Endothelial cell of umbilical vein (primary cell): ENCODE data around the gene ANKZF1. TPM values are rescaled to one million over a fixed set of nuclear protein-coding genes. Genes with fewer than 3 reads are reported as not detected.

Experiments used
- BruUV-seq: library from RNA; stranded (reverse); fragments of 400-500 nt; replicated peaks from 2 replicates; lab custom pipeline; 2021; lab: Mats Ljungman, UMichigan
- CTCF ChIA-PET: fragments of 300-600, 350-600 bp; sonication (Branson Sonifier 250); formaldehyde crosslinking; loops from one replicate; lab custom pipeline; 2021; ENCODE audit warnings: antibody characterized with exemption, inconsistent platforms; lab: Charles Lee
- POLR2A ChIA-PET: fragments of 300-600, 350-600 bp; sonication (Branson Sonifier 250); formaldehyde crosslinking; loops from one replicate; lab custom pipeline; 2021; ENCODE audit warnings: antibody characterized with exemption, inconsistent platforms; lab: Charles Lee
- DNase-seq: peaks from one replicate; pipeline ENCODE4 v3.0.0-alpha.2; 2011; ENCODE audit warnings: low read depth, low spot score
- FAIRE-seq: peaks from 2 replicates; lab custom pipeline; 2011; peaks lifted over from hg19 to GRCh38; lab: Jason Lieb, UNC
- H2AFZ ChIP-seq: 2 replicates; pipeline ENCODE4 v1.6.0; 2012; ENCODE audit warnings: low read depth, low read length, control low read depth, inconsistent platforms
- H3K27ac ChIP-seq: 2 replicates; pipeline ENCODE4 v1.5.1; 2011; ENCODE audit warnings: low read depth, mild to moderate bottlenecking, control low read depth, low read length, moderate library complexity; ENCODE audit not compliant: insufficient read depth
- H3K27me3 ChIP-seq, 2 experiments: 2 replicates each; pipeline versions ENCODE4 v1.6.0 to v1.6.1; 2011; ENCODE audit warnings: low read length in 2 of 2, mixed read lengths in 1 of 2; ENCODE audit not compliant: control insufficient read depth in 2 of 2, insufficient read depth in 2 of 2
- H3K36me3 ChIP-seq, 2 experiments: 2 replicates in 1 of 2; 3 replicates in 1 of 2; pipeline ENCODE4 v1.5.1; 2011; ENCODE audit warnings: low read length in 2 of 2, mild to moderate bottlenecking in 1 of 2, moderate library complexity in 1 of 2; ENCODE audit not compliant: control insufficient read depth in 2 of 2, insufficient read depth in 2 of 2; ENCODE audit errors: extremely low read depth in 1 of 2
- H3K4me1 ChIP-seq: 3 replicates; pipeline ENCODE4 v1.5.1; 2011; ENCODE audit warnings: mild to moderate bottlenecking, low read length; ENCODE audit not compliant: control insufficient read depth, insufficient read depth; ENCODE audit errors: extremely low read depth
- H3K4me2 ChIP-seq: 2 replicates; pipeline ENCODE4 v1.6.1; 2011; ENCODE audit warnings: low read length, control low read depth, mixed read lengths; ENCODE audit not compliant: insufficient read depth
- H3K4me3 ChIP-seq, 3 experiments: fragments of 200-600 bp in 1 of 3; sonication (generic), shearing (Covaris generic) in 1 of 3; replicated peaks in 1 of 3; 2 replicates each; pipeline ENCODE4 v1.5.1; 2011 to 2016; ENCODE audit warnings: control low read depth in 3 of 3, low read length in 3 of 3, mild to moderate bottlenecking in 2 of 3, inconsistent platforms in 1 of 3, low read depth in 1 of 3, moderate library complexity in 1 of 3; ENCODE audit not compliant: insufficient read depth in 1 of 3
- H3K79me2 ChIP-seq: 2 replicates; pipeline ENCODE4 v1.6.0; 2012; ENCODE audit warnings: low read length, inconsistent platforms; ENCODE audit not compliant: control insufficient read depth, insufficient read depth
- H3K9ac ChIP-seq: replicated peaks from 2 replicates; pipeline ENCODE3; 2011; ENCODE audit warnings: low read length, control low read depth; ENCODE audit not compliant: insufficient read depth; ENCODE audit errors: extremely low read depth
- H3K9me1 ChIP-seq: replicated peaks from 3 replicates; pipeline ENCODE4 v1.6.0; 2011; ENCODE audit warnings: mild to moderate bottlenecking, low read length; ENCODE audit not compliant: control insufficient read depth, insufficient read depth; ENCODE audit errors: extremely low read depth
- H3K9me3 ChIP-seq: replicated peaks from 2 replicates; pipeline ENCODE4 v1.5.1; 2012; ENCODE audit warnings: low read length, inconsistent platforms; ENCODE audit not compliant: control insufficient read depth, insufficient read depth
- H4K20me1 ChIP-seq: replicated peaks from 2 replicates; pipeline ENCODE3; 2011; ENCODE audit warnings: mild to moderate bottlenecking, low read length; ENCODE audit not compliant: control insufficient read depth, insufficient read depth; ENCODE audit errors: extremely low read depth
- CTCF ChIP-seq, 2 donors: IDR thresholded peaks; 1 replicate in 1 of 2; 2 replicates in 1 of 2; pipeline ENCODE4 v1.5.1; 2011; ENCODE audit warnings: low read length in 2 of 2, mild to moderate bottlenecking in 2 of 2, moderate library complexity in 2 of 2, control low read depth in 1 of 2, inconsistent platforms in 1 of 2, low read depth in 1 of 2; ENCODE audit not compliant: insufficient read depth in 1 of 2; ENCODE audit errors: extremely low read depth in 1 of 2
- EZH2 ChIP-seq: IDR thresholded peaks from 2 replicates; pipeline ENCODE4 v1.6.1; 2012; ENCODE audit warnings: borderline replicate concordance, low read depth, mild to moderate bottlenecking, moderate library complexity, low read length, inconsistent platforms; ENCODE audit not compliant: severe bottlenecking
- FOS ChIP-seq: IDR thresholded peaks from 2 replicates; pipeline ENCODE4 v1.6.1; 2011; ENCODE audit warnings: mild to moderate bottlenecking, low read length, moderate library complexity, borderline replicate concordance; ENCODE audit not compliant: insufficient read depth
- GATA2 ChIP-seq: IDR thresholded peaks from 2 replicates; pipeline ENCODE4 v1.7.0; 2011; ENCODE audit warnings: low read depth, mild to moderate bottlenecking, moderate library complexity, mixed read lengths, low read length; ENCODE audit not compliant: insufficient read length, insufficient read depth
- JUN ChIP-seq: IDR thresholded peaks from 2 replicates; pipeline ENCODE4 v1.6.1; 2011; ENCODE audit warnings: borderline replicate concordance, low read depth; ENCODE audit not compliant: insufficient read length, insufficient read depth
- MAX ChIP-seq: IDR thresholded peaks from 2 replicates; pipeline ENCODE4 v1.6.1; 2011; ENCODE audit not compliant: insufficient read depth, insufficient read length
- MYC ChIP-seq: IDR thresholded peaks from one replicate; pipeline ENCODE4 v1.6.1; 2011; ENCODE audit warnings: mild to moderate bottlenecking, low read depth, low read length
- POLR2A ChIP-seq: IDR thresholded peaks from 2 replicates; pipeline ENCODE4 v1.6.1; 2012; ENCODE audit warnings: low read depth, mild to moderate bottlenecking, control low read depth, low read length
- POLR2AphosphoS5 ChIP-seq: IDR thresholded peaks from 2 replicates; pipeline ENCODE4 v1.6.1; 2012; ENCODE audit warnings: low read depth, mild to moderate bottlenecking, control low read depth, low read length, moderate library complexity; ENCODE audit not compliant: insufficient read depth
- dilution Hi-C: fragments of 300-500 bp; cut with MboI; formaldehyde crosslinking; loops from one replicate; pipeline ENCODE4 v1.15.0; 2019; ENCODE audit warnings: low sequenced_read_pairs; ENCODE audit not compliant: extremely low pct_ligation_motif_present
- intact Hi-C: fragments of 100-400 bp; cut with micrococcal nuclease; formaldehyde crosslinking; loops from one replicate; pipeline ENCODE4 v1.10.0; 2022
- polyA plus RNA-seq, 4 experiments: library from polyadenylated mRNA; depleted of rRNA in 3 of 4; stranded (reverse) in 3 of 4; unstranded in 1 of 4; fragments of >200 nt; gene quantifications; 2 replicates each; pipeline versions ENCODE4 v1.2.1 to v1.2.3, GENCODE V29; 2011 to 2012; ENCODE audit warnings: missing spikeins in 1 of 4
- total RNA-seq: library from RNA; stranded (reverse); gene quantifications from 2 replicates; pipeline ENCODE4 v1.2.3, GENCODE V29; 2021

Gene ANKZF1
- total and polyA plus RNA-seq, 2 donors (not counting 3 experiments of a cell fraction or from before 2014, with no cell fraction given): 26.5 to 36.2 TPM

- no peak for FAIRE-seq
- H4K20me1 ChIP-seq: no peaks in the 10 kb centered on the region
These were observed 18.4 kb downstream of the ANKZF1 start for GRCh38 chr2:219247678-219248642.

More at GRCh38 chr2:219247678-219248642, 18.4 kb downstream of the ANKZF1 start:
- H3K9me1 ChIP-seq: no peaks in the 10 kb centered on the region
- peaks cover 38% of the 10 kb centered on the region for H3K4me1 ChIP-seq
- H2AFZ ChIP-seq: no peak overlapping the region
- intact Hi-C loops (no loop called here), dilution Hi-C loops (no loop called here)
- no peak overlapping the region for H3K9ac ChIP-seq
- peaks cover 2% of the 10 kb centered on the region in 2 experiments for H3K36me3 ChIP-seq
- H3K4me2 ChIP-seq: no peak overlapping the region
- peaks cover 15% of the 10 kb centered on the region for H3K79me2 ChIP-seq
- H3K4me3 ChIP-seq: no peak overlapping the region
- ChIA-PET POLR2A (interaction anchor here (1.0 kb wide), 2 partner anchors 30 to 71 kb away, joined by 3 to 7 read pairs; partner anchors contain the start of gene CNPPD1), CTCF (interaction anchor here (2.2 to 3.3 kb wide), 3 partner anchors 30 to 77 kb away, joined by 8 to 25 read pairs (median 17); partner anchors contain the start of gene DNAJB2)
- TF ChIP-seq CTCF (IDR thresholded peaks at IDR 0.05; ENCODE audit: extremely low read depth in 1 of 2, insufficient read depth in 1 of 2, low read depth in 1 of 2, low read length in 2 of 2): no peak
- no peak for TF ChIP-seq GATA2
- no peak for TF ChIP-seq EZH2
- TF ChIP-seq FOS: no peak
- TF ChIP-seq MYC: no peak
- TF ChIP-seq MAX: no peak
- no peak for TF ChIP-seq POLR2AphosphoS5
- TF ChIP-seq POLR2A: no peak
- TF ChIP-seq JUN: no peak
- no peak for DNase-seq
- H3K9me3 ChIP-seq: no peaks in the 10 kb centered on the region
- no peaks in the 10 kb centered on the region for H3K27me3 ChIP-seq
- no TSS peak for BruUV-seq
- H3K27ac ChIP-seq: no peak overlapping the region
